Measurements from ENCODE around the gene ZNF487. TPM values are rescaled to one million over a fixed set of nuclear protein-coding genes. Genes with fewer than 3 reads are reported as not detected.

ZNF487 gene
- total and polyA plus RNA-seq, 2 experiments from 2014 or later, result 2.9 to 4.6 TPM

- TF ChIP-seq CREB1 (CRISPR knock-in tag; IDR thresholded peaks at IDR 0.05; ENCODE audit: low read depth) (no peak), STAT1 (IDR thresholded peaks at IDR 0.05; ENCODE audit: unreplicated experiment) (no peak), ZNF462 (CRISPR knock-in tag; IDR thresholded peaks at IDR 0.05) (no peak)
These were observed 11.8 kb downstream of the ZNF487 start (continued) for GRCh38 chr10:43448742-43449141.

- no peak for ATAC-seq
- peak overlapping the region; percentile 73 for H3K27ac Mint-ChIP-seq
- H3K4me1 Mint-ChIP-seq, result peaks cover 15% of the 10 kb centered on the region
- no peak for TF ChIP-seq ZNF331 (CRISPR knock-in tag; IDR thresholded peaks at IDR 0.05; ENCODE audit: low read depth)
- TF ChIP-seq POLR2AphosphoS5 (IDR thresholded peaks at IDR 0.05; ENCODE audit: low read depth), result no peak
- TF ChIP-seq CREB1 (CRISPR knock-in tag; IDR thresholded peaks at IDR 0.05; ENCODE audit: low read depth), result no peak
- TF ChIP-seq STAT1 (IDR thresholded peaks at IDR 0.05; ENCODE audit: unreplicated experiment), result no peak
- TF ChIP-seq JUNB (IDR thresholded peaks at IDR 0.05; ENCODE audit: unreplicated experiment), result no peak
- no peak for TF ChIP-seq ZNF462 (CRISPR knock-in tag; IDR thresholded peaks at IDR 0.05)
- TF ChIP-seq EZH2phosphoT487 (IDR thresholded peaks at IDR 0.05; ENCODE audit: unreplicated experiment), result no peak
These were observed 15.5 kb downstream of the ZNF487 start for GRCh38 chr10:43452356-43452914.

More at GRCh38 chr10:43452356-43452914, 15.5 kb downstream of the ZNF487 start:
- Histone ChIP-seq H3K4me2 (no peak overlapping the region), H3K36me3 (ENCODE audit: insufficient read depth) (no peaks in the 10 kb centered on the region), H3K27ac (ENCODE audit: low read depth) (no peak overlapping the region), H4K20me1 (replicated peaks; ENCODE audit: insufficient read depth) (no peaks in the 10 kb centered on the region), H3K79me2 (replicated peaks; ENCODE audit: insufficient read depth) (no peaks in the 10 kb centered on the region), H2AFZ (no peak overlapping the region), H3K9me2 (ENCODE audit: insufficient read depth) (no peaks in the 10 kb centered on the region), H3K27me3 (ENCODE audit: insufficient read depth) (no peaks in the 10 kb centered on the region), H3K4me3 (no peak overlapping the region), H3K4me1 (ENCODE audit: insufficient read depth) (peaks cover 6% of the 10 kb centered on the region; the same call in 1 of the 2 replicates), H3F3A (replicated peaks; ENCODE audit: low read depth) (peaks cover 14% of the 10 kb centered on the region; the same call in 1 of the 2 replicates)
- no peak overlapping the region for H3K4me3 Mint-ChIP-seq
- no peak for DNase-seq (ENCODE audit: low spot score)
- peaks cover 3% of the 10 kb centered on the region for H3K36me3 Mint-ChIP-seq (ENCODE audit: low read depth)
- H3K9me3 Mint-ChIP-seq, result peaks cover 9% of the 10 kb centered on the region
- H3K27me3 Mint-ChIP-seq (ENCODE audit: insufficient read depth, low read depth, poor library complexity), result peaks cover 8% of the 10 kb centered on the region

Measured in GM23338 (cell line).